Loucy (cell line): ENCODE measurements around the gene OR2M7.

Source experiments
- EZH2phosphoT487 ChIP-seq: fragments of 200-600 bp; IDR thresholded peaks from 2 replicates; pipeline ENCODE4 v1.6.1; 2018; ENCODE audit warnings: antibody characterized with exemption, mild to moderate bottlenecking, moderate library complexity, borderline replicate concordance
- TF ChIP-seq, protein P1 (sequence below): fragments of 200-600 bp; sonication (generic); conservative IDR thresholded peaks from 2 replicates; pipeline ENCODE4 v1.5.1; 2014; ENCODE audit warnings: mild to moderate bottlenecking, antibody characterized with exemption, low read length

DNA sequence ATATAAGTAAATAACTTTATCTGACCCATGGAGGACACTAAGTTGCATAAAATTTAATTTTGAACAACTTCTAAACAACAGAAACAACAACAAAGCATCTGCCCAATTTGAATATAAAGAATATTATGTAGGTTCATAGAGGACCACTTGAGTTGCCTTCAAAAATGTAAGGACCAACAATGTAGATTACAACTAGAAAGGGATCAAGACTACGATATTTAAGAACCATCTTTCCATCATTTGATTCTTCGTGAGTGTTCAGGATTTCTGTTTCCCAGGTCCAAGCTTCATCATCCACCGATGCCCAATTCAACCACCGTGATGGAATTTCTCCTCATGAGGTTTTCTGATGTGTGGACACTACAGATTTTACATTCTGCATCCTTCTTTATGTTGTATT, 24.1 kb upstream of the OR2M7 start, which contains the start of gene OR14C36:
- TF ChIP-seq, protein P1, sequence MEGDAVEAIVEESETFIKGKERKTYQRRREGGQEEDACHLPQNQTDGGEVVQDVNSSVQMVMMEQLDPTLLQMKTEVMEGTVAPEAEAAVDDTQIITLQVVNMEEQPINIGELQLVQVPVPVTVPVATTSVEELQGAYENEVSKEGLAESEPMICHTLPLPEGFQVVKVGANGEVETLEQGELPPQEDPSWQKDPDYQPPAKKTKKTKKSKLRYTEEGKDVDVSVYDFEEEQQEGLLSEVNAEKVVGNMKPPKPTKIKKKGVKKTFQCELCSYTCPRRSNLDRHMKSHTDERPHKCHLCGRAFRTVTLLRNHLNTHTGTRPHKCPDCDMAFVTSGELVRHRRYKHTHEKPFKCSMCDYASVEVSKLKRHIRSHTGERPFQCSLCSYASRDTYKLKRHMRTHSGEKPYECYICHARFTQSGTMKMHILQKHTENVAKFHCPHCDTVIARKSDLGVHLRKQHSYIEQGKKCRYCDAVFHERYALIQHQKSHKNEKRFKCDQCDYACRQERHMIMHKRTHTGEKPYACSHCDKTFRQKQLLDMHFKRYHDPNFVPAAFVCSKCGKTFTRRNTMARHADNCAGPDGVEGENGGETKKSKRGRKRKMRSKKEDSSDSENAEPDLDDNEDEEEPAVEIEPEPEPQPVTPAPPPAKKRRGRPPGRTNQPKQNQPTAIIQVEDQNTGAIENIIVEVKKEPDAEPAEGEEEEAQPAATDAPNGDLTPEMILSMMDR = no peak
- no peak for TF ChIP-seq EZH2phosphoT487
